Placental pericyte (primary cell): ENCODE data around the gene CSTPP1. TPM values are rescaled to one million over a fixed set of nuclear protein-coding genes. Genes with fewer than 3 reads are reported as not detected.

Experiments
- small RNA-seq: library from RNA; depleted of rRNA; stranded (forward); fragments of <200 nt; gene quantifications from one replicate; pipeline ENCODE3, GENCODE V24; 2012; ENCODE audit warnings: low replicate concordance
- total RNA-seq: library from RNA; depleted of rRNA; stranded (reverse); fragments of >200 nt; gene quantifications from 2 replicates; pipeline ENCODE4 v1.2.3, GENCODE V29; 2012

The CSTPP1 gene
- 23.4 and 27.5 TPM in 2 replicates for total RNA-seq

GRCh38 chr11:46936138-46937110, at the start of gene CSTPP1:
Gene CSTPP1, plus strand, starts transcription at chr11:46936761. Its CDS starts 45 bp downstream, at chr11:46936806.

GRCh38 chr11:46918083-46918787, 18.3 kb upstream of the CSTPP1 start, which contains the start of gene LRP4:
Gene LRP4, minus strand, starts transcription at chr11:46918550. Its CDS starts 171 bp downstream, at chr11:46918379.

GRCh38 chr11:47176328-47177228, 240.0 kb downstream of the CSTPP1 start, which contains the start of gene ARFGAP2:
Gene ARFGAP2, minus strand, starts transcription at chr11:47176879. Its CDS starts 26 bp downstream, at chr11:47176853.

GRCh38 chr11:47186076-47186699, 249.6 kb downstream of the CSTPP1 start, which contains the start of gene PACSIN3:
Gene PACSIN3, minus strand, starts transcription at chr11:47186434. Its CDS starts 3,707 bp downstream, at chr11:47182727.

Small RNAs within 50 kb of the gene (small RNA-seq; reads per million reads assigned to genes)
- not detected for gene MIR6745

Other genes with a start within 250 kb of the CSTPP1 start
- 75.5 and 76.5 TPM in 2 replicates for gene ARHGAP1, start 236.1 kb upstream of the CSTPP1 start, total RNA-seq
- 19.0 and 19.3 TPM in 2 replicates for gene ZNF408, start 235.7 kb upstream of the CSTPP1 start, total RNA-seq
- not detected in 2 replicates for gene F2, start 217.5 kb upstream of the CSTPP1 start, total RNA-seq
- 46.0 and 106 TPM in 2 replicates for gene CKAP5, start 90.5 kb upstream of the CSTPP1 start, total RNA-seq
- 8.2 and 14.0 TPM in 2 replicates for gene LRP4, start 18.2 kb upstream of the CSTPP1 start, total RNA-seq
- gene ARFGAP2, start 240.1 kb downstream of the CSTPP1 start, total RNA-seq, result 140 and 162 TPM in 2 replicates
- 16.6 and 22.3 TPM in 2 replicates for gene PACSIN3, start 249.7 kb downstream of the CSTPP1 start, total RNA-seq